Neural cell (in vitro differentiated cells): ENCODE measurements around the gene OLIG1. TPM values are rescaled to one million over a fixed set of nuclear protein-coding genes. Genes with fewer than 3 reads are reported as not detected.

Experiments
- H2AFZ ChIP-seq: fragments of 200-600, 300-800 bp; sonication (generic), shearing (Covaris generic); 2 replicates; pipeline ENCODE4 v1.6.0; 2014; ENCODE audit warnings: low read depth, mild to moderate bottlenecking, antibody characterized with exemption, low read length, moderate library complexity
- H3F3A ChIP-seq: fragments of 200-600 bp; shearing (Covaris generic); 2 replicates; pipeline ENCODE4 v1.6.1; 2016; ENCODE audit warnings: mild to moderate bottlenecking, moderate library complexity, mixed read lengths, antibody characterized with exemption, low read length; ENCODE audit not compliant: insufficient read depth, poor library complexity, severe bottlenecking
- H3K27ac ChIP-seq: fragments of 200-600, 300-800 bp; sonication (generic), shearing (Covaris generic); 2 replicates; pipeline ENCODE4 v1.5.1; 2014; ENCODE audit warnings: mild to moderate bottlenecking, low read length, moderate library complexity
- H3K27me3 ChIP-seq: fragments of 300-800, 200-600 bp; sonication (generic), shearing (Covaris generic); 2 replicates; pipeline ENCODE4 v1.6.0; 2014; ENCODE audit warnings: mild to moderate bottlenecking, low read depth, low read length, moderate library complexity; ENCODE audit not compliant: insufficient read depth
- H3K36me3 ChIP-seq: fragments of 300-800, 200-600 bp; sonication (generic), shearing (Covaris generic); 2 replicates; pipeline ENCODE4 v1.5.1; 2014; ENCODE audit warnings: mild to moderate bottlenecking, antibody characterized with exemption, low read length, moderate library complexity; ENCODE audit not compliant: insufficient read depth
- H3K4me2 ChIP-seq: fragments of 300-800, 200-600 bp; sonication (generic), shearing (Covaris generic); 2 replicates; pipeline ENCODE4 v1.6.0; 2014; ENCODE audit warnings: mild to moderate bottlenecking, low read length
- H3K4me3 ChIP-seq: fragments of 300-800, 200-600 bp; sonication (generic), shearing (Covaris generic); 2 replicates; pipeline ENCODE4 v1.5.1; 2014; ENCODE audit warnings: mild to moderate bottlenecking, low read length, moderate library complexity
- H3K79me2 ChIP-seq: fragments of 200-600 bp; shearing (Covaris generic); replicated peaks from 2 replicates; pipeline ENCODE4 v1.6.0; 2014; ENCODE audit warnings: mild to moderate bottlenecking, low read length, moderate library complexity; ENCODE audit not compliant: insufficient read depth
- H3K9ac ChIP-seq: fragments of 300-800, 200-600 bp; sonication (generic), shearing (Covaris generic); 2 replicates; pipeline ENCODE4 v1.6.1; 2016; ENCODE audit warnings: mild to moderate bottlenecking, low read length, mixed read lengths
- H3K9me2 ChIP-seq: fragments of 200-600 bp; shearing (Covaris generic); 2 replicates; pipeline ENCODE4 v1.6.1; 2016; ENCODE audit warnings: mild to moderate bottlenecking, low read length, mixed read lengths; ENCODE audit not compliant: insufficient read depth
- H3K9me3 ChIP-seq: fragments of 200-600, 300-800 bp; sonication (generic), shearing (Covaris generic); 2 replicates; pipeline ENCODE4 v1.6.1; 2016; ENCODE audit warnings: mild to moderate bottlenecking, mixed run types, low read length, moderate library complexity, mixed read lengths
- H4K20me1 ChIP-seq: fragments of 200-600 bp; shearing (Covaris generic); 2 replicates; pipeline ENCODE4 v1.6.1; 2016; ENCODE audit warnings: mild to moderate bottlenecking, mixed run types; ENCODE audit not compliant: insufficient read depth
- EP300 ChIP-seq: fragments of 450-650 bp; conservative IDR thresholded peaks from 2 replicates; pipeline ENCODE4 v1.6.1; 2014; ENCODE audit warnings: antibody characterized with exemption, mild to moderate bottlenecking, moderate library complexity; ENCODE audit not compliant: poor library complexity, severe bottlenecking
- EZH2 ChIP-seq: fragments of 200-600, 300-800 bp; shearing (Covaris generic), sonication (generic); IDR thresholded peaks from 2 replicates; pipeline ENCODE4 v1.6.1; 2014; ENCODE audit warnings: antibody characterized with exemption, low read length, borderline replicate concordance, mild to moderate bottlenecking; ENCODE audit not compliant: insufficient read depth, poor library complexity, severe bottlenecking
- POLR2AphosphoS5 ChIP-seq: IDR thresholded peaks from 2 replicates; pipeline ENCODE4 v1.6.1; 2012
- RAD21 ChIP-seq: fragments of 450-650 bp; conservative IDR thresholded peaks from 2 replicates; pipeline ENCODE4 v1.6.1; 2014; ENCODE audit warnings: antibody characterized with exemption, mild to moderate bottlenecking, moderate library complexity
- TAF1 ChIP-seq: IDR thresholded peaks from 2 replicates; pipeline ENCODE4 v1.6.1; 2012; ENCODE audit warnings: low read depth
- polyA plus RNA-seq: library from polyadenylated mRNA; depleted of rRNA; stranded (reverse); fragments of >200 nt; gene quantifications from 2 replicates; pipeline ENCODE4 v1.2.3, GENCODE V29; 2014
- TF ChIP-seq, protein P1 (sequence below): fragments of 450-650 bp; IDR thresholded peaks from 2 replicates; pipeline ENCODE4 v1.5.1; 2014; ENCODE audit warnings: antibody characterized with exemption, mild to moderate bottlenecking, moderate library complexity; ENCODE audit not compliant: poor library complexity, severe bottlenecking

OLIG1 gene
- polyA plus RNA-seq, 1 donor from 2014 or later, result 1.4 TPM

GRCh38 chr21:33025106-33025488, 44.8 kb upstream of the OLIG1 start:
- Histone ChIP-seq H3K9me3 (no peaks in the 10 kb centered on the region), H3K27ac (no peak overlapping the region), H3K36me3 (no peaks in the 10 kb centered on the region), H3K9me2 (no peaks in the 10 kb centered on the region), H3K79me2 (no peaks in the 10 kb centered on the region), H3K4me2 (no peak overlapping the region), H3F3A (no peaks in the 10 kb centered on the region), H3K27me3 (peaks cover 97% of the 10 kb centered on the region), H3K4me3 (peak overlapping the region; percentile 62), H2AFZ (no peak overlapping the region), H4K20me1 (no peaks in the 10 kb centered on the region), H3K9ac (no peak overlapping the region)
- TF ChIP-seq EP300, result no peak
- no peak for TF ChIP-seq POLR2AphosphoS5
- TF ChIP-seq, protein P1, sequence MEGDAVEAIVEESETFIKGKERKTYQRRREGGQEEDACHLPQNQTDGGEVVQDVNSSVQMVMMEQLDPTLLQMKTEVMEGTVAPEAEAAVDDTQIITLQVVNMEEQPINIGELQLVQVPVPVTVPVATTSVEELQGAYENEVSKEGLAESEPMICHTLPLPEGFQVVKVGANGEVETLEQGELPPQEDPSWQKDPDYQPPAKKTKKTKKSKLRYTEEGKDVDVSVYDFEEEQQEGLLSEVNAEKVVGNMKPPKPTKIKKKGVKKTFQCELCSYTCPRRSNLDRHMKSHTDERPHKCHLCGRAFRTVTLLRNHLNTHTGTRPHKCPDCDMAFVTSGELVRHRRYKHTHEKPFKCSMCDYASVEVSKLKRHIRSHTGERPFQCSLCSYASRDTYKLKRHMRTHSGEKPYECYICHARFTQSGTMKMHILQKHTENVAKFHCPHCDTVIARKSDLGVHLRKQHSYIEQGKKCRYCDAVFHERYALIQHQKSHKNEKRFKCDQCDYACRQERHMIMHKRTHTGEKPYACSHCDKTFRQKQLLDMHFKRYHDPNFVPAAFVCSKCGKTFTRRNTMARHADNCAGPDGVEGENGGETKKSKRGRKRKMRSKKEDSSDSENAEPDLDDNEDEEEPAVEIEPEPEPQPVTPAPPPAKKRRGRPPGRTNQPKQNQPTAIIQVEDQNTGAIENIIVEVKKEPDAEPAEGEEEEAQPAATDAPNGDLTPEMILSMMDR, result peak; percentile 31
- TF ChIP-seq EZH2, result no peak
- TF ChIP-seq TAF1, result no peak
- no peak for TF ChIP-seq RAD21

- Histone ChIP-seq H3K9me2 (no peaks in the 10 kb centered on the region), H3K36me3 (no peaks in the 10 kb centered on the region), H2AFZ (no peak within 1 kb of the TSS), H3K79me2 (no peaks in the 10 kb centered on the region), H4K20me1 (no peaks in the 10 kb centered on the region), H3K27me3 (peaks cover 99% of the 10 kb centered on the region), H3F3A (no peaks in the 10 kb centered on the region), H3K27ac (no peak within 1 kb of the TSS), H3K4me2 (peak within 1 kb of the TSS; percentile 21), H3K9ac (peak within 1 kb of the TSS; percentile 25), H3K9me3 (no peaks in the 10 kb centered on the region), H3K4me3 (peak within 1 kb of the TSS; percentile 62)
- TF ChIP-seq EZH2, result peak; percentile 42
- TF ChIP-seq, protein P1, result no peak
Measured at GRCh38 chr21:33025489-33026442, 44.2 kb upstream of the OLIG1 start, which contains the start of gene OLIG2. Gene OLIG2 (plus strand): TSS chr21:33025935. CDS start chr21:33026863, 928 bp downstream.

- Histone ChIP-seq H3K79me2 (no peaks in the 10 kb centered on the region), H3K9me2 (no peaks in the 10 kb centered on the region), H3K4me3 (peak overlapping the region; percentile 62), H3K27ac (no peak overlapping the region), H3K4me2 (no peak overlapping the region), H3F3A (no peaks in the 10 kb centered on the region), H2AFZ (no peak overlapping the region), H3K36me3 (no peaks in the 10 kb centered on the region), H3K9me3 (no peaks in the 10 kb centered on the region), H3K9ac (no peak overlapping the region), H4K20me1 (no peaks in the 10 kb centered on the region), H3K27me3 (peaks cover 99% of the 10 kb centered on the region)
- no peak for TF ChIP-seq EP300
- TF ChIP-seq POLR2AphosphoS5, result no peak
- no peak for TF ChIP-seq TAF1
Measured at GRCh38 chr21:33026443-33026858, 43.5 kb upstream of the OLIG1 start.
